Measurements from ENCODE around the gene TXNDC2.
"Not testable (repeated sequence)": the region's sequence is repeated elsewhere in the genome, so short reads cannot be mapped to it uniquely, and the experiment has no call there.

Gene TXNDC2

DNA sequence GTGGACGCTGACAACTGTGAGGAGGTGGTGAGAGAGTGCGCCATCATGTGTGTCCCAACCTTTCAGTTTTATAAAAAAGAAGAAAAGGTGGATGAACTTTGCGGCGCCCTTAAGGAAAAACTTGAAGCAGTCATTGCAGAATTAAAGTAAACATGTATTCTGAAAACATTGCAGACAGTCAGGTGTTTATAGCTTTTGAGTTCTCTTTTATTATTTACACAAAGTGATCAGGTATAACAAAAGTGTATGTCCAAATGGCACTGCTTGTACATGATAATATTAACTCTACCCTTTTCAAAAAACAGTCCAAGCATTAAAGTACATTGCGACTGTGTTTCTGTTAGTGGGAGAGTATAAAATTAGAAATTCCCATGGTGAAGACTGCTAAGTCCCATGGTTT is 2.2 kb downstream of the TXNDC2 start:
- no peak for DNase-seq

DNA sequence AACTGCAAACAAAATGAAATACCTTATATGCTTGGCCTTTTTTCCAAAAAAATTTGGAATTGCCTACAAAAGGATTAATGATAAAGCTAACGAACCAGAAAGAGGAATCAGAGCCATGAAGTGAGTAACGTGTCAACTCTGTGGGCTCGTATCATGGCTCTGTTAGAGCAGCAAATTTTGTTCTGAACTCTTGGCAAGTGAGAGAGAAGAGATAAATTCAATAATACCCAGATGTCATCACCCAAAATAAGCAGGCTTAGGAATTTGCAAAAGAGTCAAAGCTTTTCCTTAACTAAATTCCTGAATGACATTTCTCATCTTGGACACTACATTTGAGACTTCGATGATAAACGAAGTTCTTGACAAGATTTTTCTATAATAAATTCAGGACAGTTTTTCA is 4.4 kb downstream of the TXNDC2 start:
- DNase-seq = no peak

DNA sequence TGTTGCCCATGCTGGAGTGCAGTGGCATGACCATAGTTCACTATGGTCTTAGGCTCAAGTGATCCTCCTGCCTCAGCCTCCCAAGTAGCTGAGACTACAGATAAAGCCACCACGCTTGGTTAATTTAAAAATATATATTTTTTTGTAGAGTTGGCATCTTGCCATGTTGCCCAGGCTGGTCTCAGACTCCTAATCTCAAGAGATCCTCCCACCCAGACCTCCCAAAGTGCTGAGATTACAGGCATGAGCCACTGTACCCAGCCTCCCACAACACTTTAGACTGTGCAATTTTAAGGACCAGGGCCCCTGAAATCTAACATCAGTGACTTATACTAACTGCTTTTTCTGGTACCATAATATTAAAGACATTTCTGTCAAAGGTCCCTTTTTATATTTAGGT is 5.2 kb downstream of the TXNDC2 start:
- no peak for DNase-seq

DNA sequence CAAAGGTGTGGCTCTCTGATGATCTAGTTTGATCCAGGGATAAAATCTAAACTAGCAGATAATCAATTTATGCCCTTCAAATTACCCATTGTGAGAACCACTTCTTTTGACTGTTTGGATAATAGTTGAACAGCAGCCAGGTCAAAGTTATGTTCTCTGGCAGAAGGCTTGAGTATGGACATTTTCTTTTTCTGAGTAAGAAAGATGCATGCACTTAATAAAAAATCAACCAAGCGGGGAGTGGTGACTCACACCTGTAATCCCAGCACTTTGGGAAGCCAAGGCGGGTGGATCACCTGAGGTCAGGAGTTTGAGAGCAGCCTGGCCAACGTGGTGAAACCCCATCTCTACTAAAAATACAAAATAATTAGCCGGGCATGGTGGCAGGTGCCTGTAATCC is 5.7 kb downstream of the TXNDC2 start:
- DNase-seq = not testable (repeated sequence)

DNA sequence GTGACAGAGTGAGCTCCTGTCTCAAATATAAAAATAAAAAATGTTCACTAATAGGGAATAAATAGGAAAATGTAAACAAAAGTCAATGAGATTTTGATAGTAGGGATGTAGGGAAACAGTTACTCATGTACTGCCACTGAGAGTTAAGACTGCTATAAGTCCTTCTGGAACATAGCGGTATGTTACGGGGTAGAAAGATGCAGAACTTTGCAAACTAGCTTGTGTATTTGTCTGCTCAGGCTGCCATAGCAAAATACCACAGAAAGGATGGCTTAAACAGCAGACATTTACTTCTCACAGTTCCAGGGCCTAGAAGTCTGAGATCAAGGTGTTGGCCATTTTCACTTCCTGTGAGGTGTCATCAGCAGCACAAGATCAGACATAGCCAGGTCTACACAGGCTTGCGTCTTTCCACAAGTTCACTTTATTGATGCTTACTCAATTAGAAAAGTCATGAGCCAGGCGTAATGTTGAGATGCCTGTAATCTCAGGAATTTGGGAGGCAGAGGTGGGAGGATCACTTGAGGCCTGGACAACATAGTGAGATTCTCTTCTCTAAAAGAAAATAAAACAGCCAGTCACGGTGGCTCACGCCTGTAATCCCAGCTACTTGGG is 8.8 kb downstream of the TXNDC2 start:
- no peak for DNase-seq

DNA sequence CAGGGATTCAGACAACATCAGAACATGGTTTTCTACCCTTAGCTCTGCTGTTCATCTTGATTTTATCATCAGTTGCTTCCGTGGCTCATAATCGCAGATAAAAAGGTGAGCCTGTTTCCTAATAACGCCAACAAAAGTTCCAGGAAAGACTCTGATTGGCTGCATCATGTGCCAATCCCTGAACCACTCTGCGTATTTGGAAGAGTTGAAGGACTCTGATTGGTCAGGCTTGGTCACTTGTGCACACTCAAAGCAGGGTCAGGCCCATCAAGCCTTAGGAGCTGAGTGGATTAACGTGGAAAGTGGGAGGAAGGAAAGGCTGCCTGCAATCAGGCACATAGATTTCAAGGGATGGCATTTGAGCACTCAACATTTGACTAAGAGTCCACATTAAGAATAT is 11.4 kb downstream of the TXNDC2 start:
- no peak for DNase-seq

DNA sequence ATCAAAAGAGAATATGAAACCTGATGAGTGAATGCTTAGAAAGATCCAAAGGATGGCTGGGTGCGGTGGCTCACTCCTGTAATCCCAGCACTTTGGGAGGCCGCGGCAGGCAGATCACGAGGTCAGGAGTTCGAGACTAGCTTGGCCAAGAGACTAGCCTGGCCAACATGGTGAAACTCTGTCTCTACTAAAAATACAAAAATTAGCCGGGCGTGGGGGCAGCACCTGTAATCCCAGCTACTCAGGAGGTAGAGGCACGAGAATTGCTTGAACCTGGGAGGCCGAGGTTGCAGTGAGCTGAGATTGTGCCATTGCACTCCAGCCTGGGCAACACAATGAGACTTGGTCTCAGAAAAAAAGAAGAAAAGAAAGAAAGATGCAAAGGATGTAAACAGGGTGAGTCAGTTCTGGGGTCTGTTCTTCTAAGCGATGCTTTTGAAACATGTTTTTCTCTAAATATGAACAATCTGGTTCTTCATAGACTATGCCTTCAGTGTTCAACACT is 12.1 kb downstream of the TXNDC2 start:
- not testable (repeated sequence) for DNase-seq

DNA sequence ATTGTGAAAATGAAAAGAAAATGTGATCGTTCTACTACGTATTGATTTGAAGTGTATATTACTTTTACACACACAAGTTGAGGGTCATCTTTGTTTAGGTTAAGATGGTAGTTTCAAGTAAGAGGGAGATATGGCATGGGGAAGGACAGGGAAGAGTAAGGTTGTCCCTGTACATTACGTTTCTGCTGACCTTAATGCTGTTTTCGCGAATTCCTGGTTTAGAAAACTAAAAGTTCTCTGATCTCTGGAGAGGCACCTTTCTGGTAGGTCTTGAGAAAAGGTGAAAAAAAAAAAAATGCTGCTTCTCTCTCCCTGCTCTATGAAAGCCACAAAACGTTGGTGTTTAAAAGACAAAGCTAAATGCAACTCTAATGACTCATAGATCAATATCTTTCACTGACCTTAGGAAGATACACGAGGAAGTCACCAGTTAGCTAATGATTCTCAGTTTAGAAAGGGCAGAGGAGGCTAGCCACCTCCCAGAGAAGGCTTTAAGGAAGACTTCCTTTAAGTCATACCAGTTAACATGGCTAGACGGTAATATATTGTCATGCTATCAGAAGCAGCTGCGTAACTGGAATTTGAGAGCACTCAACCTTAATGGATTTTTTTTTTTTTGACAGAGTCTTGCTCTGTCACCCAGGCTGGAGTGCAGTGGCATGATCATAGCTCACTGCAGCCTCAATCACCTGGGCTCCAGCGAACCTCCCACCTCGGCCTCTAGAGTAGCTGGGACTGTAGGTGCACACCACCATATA is 13.2 kb downstream of the TXNDC2 start:
- no peak for DNase-seq

DNA sequence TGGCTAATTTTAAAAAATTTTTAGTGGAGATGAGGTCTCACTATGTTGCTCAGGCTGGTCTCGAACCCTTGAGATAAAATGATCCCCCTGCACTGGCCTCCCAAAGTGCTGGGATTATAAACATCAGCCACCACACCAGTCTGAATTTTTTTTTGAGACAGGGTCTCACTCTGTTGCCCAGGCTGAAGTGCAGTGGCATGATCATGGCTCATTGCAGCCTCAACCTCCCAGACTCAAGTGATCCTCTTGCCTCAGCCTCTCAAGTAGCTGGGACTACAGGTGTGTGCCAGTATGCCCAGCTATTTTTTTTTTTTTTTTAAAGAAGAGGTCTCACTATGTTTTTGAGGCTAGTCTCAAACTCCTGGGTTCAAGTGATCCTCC is 13.8 kb downstream of the TXNDC2 start:
- DNase-seq = not testable (repeated sequence)

DNA sequence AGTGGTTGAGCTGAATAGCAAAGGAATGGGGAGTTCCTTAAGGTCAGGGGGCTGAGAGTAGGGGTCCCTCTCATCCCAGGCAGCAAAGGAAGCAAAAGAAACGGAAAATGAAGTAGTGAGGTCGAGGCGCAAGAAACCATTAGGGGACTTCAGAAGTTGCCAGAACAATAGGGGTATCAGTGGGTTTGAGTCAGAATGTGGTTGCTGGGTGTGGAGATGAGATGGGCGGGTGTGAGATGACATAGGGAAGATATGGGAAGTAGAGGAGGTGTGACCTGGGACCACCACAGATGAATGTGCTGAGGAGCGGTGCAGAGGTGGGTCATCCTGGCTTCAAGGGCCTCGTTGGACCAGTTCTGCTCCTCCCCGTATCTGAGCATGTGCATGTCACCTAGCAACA is 14.9 kb downstream of the TXNDC2 start:
- no peak for DNase-seq

DNA sequence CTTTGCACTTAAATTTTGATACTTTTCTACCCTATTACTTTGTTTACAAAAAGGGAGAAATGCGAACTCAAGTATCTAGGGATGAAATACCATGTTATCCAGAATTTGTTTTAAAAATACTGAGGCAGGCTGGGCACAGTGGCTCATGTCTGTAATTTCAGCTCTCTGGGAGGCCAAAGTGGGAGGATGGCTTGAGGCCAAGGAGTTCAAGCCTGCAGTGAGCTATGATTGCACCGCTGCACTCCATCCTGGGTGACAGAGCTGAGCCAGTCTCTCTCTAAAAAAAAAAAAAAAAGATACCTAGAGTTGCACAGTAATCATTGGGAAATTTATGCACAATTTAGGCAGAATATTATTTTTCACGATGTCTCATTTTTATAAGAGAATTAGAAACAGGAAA is 15.6 kb downstream of the TXNDC2 start:
- no peak for DNase-seq

DNA sequence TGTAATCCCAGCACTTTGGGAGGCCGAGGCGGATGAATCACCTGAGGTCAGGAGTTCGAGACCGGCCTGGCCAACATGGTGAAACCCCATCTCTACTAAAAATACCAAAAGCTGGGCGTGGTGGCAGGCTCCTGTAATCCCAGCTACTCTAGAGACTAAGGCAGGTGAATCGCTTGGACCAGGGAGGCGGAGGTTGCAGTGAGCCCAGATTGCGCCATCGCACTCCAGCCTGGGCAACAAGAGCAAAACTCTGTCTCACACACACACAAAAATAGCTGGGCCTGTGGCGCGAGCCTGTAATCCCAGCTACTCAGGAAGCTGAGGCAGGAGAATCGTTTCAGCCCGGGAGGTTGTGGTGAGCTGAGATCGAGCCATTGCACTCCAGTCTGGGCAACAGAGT is 16.5 kb downstream of the TXNDC2 start:
- DNase-seq = not testable (repeated sequence)

DNA sequence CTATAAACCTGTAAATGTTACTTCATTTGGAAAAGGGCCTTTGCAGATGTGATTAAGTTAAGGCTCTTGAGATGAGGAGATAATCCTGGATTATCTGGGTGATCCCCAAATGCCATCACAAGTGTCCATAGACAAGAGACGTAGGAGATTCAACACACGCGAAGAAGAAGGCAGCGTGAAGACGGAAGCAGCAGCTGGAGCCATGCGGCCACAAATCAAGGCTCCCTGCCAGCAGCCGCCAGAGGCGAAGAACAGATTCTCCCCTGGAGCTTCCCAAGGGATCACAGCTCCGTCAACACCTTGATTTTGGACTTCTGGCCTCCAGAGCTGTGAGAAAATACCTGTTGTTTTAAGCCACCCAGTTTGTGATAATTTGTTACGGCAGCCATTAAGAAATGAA is 17.1 kb downstream of the TXNDC2 start:
- DNase-seq = no peak

DNA sequence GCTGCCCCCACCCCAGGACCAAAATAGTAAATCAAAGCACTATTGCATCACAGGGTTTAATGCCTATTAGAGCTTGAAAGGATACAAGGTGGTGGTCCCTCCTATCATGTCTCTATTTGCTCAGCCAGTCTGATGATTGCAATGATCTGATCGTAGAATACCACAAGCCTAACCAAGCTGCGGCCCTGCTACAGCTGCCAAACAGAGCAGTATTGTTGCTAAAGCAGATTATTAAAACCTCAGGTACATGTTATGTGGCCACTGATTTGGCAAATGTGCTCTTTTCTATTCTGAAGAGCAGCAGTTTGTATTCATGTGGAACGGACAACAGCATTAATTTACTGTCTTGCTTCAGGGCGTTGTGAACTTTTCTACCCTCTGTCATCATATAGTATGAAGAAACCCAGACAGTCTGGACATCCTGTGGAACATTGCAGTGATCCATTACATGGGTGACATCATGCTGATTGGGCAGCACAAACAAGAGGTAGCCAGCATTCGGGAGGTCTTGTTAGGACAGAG is 19.7 kb downstream of the TXNDC2 start:
- DNase-seq = no peak

DNA sequence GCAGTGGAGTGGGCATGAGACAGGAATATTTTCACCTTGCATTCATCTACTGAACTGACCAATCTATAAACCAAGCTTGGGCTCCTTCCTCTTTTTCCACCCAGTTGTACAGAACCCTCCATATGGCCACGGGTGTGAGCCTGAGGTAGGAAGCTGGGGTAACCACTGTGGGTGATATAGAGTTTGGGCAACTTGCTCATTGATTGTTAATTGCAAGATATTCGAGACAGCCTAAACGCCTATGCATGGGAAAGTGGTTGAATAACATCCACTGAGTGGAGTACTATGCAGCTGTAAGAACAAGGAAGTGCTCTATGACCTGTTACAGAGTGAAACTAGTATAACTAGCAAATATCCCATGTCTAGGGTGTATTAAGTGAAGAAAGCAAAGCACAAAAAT is 20.7 kb downstream of the TXNDC2 start:
- no peak for DNase-seq

DNA sequence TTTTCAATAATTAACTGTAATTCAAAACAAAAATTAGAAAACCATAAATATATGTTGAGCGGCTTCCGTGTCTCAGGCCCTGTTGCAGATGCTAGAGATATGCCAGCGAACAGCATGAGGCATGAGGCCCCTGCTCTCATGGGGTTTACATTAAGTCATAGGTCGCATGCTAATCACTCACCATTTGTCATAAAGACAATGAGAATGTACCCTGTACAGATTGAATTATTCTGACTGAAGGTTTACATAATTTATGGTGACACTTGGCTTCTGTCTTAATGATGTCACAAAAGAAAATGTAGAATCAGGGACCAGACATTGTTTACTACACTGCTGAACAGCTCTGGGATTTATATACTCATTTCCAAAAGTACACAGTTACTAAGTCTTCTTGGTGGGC is 22.1 kb downstream of the TXNDC2 start:
- no peak for DNase-seq

DNA sequence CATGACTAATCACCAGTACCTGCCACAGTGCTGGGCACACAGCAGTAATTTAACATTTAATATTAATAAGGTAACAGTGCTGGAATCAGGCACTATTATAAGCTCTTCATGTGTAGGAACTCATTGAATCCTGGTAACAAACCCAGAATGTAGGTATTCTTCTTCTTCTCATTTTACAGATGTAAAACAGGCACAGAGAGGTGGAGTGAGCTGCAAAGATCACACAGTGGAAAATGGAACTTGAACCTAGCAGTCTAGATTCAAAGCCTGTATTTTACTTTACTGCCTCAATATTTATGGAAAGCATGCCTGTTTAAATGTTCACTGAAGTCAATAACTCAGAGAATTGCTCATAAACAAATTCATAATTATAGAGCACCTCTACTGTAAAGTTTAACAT is 24.3 kb downstream of the TXNDC2 start:
- no peak for DNase-seq

DNA sequence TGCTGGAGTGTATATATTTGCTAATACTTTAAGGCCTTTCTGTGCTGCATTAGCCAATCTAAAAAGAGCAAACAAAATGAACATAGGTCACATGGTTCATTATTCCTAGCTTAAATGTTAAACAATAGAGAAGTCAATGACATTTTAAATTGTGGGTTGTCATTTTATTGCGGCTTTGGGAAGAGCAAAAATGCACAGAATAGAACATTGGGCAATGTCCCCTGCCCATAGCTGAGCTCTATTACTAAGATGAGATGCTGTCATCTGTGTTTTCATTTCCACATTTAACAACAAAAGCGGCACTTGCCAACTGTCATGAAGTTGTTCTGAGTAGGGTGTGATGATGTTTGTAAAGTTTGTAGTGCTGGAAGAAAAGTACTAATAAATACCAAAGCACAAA is 24.9 kb downstream of the TXNDC2 start:
- no peak for DNase-seq

DNA sequence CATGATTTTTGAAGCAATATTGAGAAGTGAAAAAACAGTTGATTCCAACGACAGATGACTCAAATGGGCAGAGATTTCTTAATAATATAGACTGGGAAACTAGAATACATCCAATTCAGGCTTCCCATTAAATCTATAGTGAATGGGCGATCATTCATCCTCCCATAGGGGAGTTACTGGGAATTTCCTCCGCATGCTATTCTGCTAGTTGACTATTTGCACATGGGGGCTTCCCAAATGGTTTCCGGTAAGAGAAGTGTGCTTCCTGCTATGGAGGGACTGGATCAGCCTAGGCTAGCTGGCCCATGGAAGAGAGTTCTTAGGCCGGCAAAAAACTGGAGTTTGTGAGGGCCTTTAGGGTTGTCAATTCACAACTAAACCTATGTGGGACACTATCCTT is 25.5 kb downstream of the TXNDC2 start:
- no peak for DNase-seq

DNA sequence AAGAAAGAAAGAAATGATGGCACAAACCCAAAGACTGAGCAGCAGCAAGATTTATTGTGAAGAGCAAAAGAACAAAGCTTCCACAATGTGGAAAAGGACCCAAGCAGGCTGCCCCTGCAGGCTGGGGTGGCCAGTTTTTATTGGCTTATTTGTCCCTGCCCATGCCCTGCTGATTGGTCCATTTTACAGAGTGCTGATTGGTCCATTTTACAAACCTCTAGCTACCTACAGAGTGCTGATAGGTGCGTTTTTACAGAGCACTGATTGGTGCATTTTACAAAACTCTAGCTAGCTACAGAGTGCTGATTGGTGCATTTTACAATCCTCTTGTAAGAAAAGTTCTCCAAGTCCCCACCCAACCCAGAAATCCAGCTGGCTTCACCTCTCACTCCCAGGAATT is 26.5 kb downstream of the TXNDC2 start:
- DNase-seq = not testable (repeated sequence)

DNA sequence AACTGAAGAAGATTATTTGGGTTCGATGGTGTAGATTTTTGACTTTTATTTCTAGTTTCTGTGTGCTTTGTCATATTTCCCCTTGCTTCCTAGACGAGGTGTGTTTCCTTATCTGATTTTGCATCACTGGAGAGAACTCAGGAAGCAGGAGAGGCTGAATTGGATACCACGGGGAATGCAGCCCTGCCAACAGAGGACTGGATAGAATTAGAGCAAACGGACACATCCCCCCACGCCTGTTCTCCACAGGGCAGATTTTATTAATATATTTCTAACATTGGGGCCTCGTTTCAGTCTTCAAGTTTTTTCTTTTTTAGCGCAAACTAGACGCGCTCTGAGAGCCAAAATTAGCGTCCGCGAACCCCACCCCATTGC is 27.4 kb downstream of the TXNDC2 start:
- DNase-seq = no peak

DNA sequence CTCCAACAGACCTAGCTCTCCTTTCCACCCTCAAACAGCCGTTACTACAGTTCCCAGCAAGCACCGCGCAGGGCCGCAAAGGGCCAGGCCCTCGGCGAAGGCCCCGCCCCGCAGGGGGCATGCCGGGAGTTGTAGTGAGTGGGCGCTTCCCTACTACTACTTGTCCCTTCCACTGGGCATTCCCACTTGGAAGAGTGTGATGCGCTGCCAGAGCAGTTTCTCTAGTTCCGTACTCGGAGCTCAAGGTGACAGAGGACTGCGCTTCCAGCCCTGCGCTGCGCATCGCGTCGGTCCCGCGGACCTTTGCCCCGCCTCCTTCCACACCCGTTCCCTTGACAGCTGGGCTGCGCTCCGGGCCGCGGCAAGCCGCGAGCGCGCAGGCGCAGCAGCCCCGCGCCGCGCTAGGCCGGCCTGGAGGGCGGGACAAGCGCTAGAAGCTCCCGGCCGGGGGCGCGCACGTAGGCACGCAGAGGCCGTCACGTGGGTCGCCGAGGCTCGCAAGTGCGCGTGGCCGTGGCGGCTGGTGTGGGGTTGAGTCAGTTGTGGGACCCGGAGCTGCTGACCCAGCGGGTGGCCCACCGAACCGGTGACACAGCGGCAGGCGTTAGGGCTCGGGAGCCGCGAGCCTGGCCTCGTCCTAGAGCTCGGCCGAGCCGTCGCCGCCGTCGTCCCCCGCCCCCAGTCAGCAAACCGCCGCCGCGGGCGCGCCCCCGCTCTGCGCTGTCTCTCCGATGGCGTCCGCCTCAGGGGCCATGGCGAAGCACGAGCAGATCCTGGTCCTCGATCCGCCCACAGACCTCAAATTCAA is 28.0 kb downstream of the TXNDC2 start, which contains the start of gene VAPA:
Gene VAPA, plus strand, starts transcription at position 491 of the 808 bp plus-strand sequence. Its CDS starts 241 bp downstream, at position 732.
- peak; percentile 94 for DNase-seq

DNA sequence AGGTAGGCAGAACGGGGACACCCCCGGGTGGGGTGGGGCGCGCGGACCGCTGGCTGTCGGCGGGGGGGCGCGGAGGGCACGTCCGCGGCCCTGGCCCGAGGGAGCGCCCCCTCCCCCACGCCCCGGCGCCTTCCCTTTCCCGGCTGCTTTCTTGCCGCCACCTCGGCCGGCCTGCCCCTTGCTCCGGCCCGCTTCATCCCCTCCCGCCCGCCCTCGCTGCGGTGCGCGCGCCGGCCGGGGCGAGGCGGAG is 28.5 kb downstream of the TXNDC2 start:
- no peak for DNase-seq
